GM21528 (cell line): ENCODE data around the gene ATP6V1G3.
"Not testable (repeated sequence)": the region's sequence is repeated elsewhere in the genome, so short reads cannot be mapped to it uniquely, and the experiment has no call there.

Source experiments
- ATAC-seq: cut with Tn5 transposase; IDR thresholded peaks from one replicate; pipeline ENCODE4 v1.9.1; 2021; ENCODE audit warnings: mild to moderate bottlenecking, moderate library complexity; ENCODE audit not compliant: unreplicated experiment, low FRiP score

ATP6V1G3 gene

GRCh38 chr1:198543670-198544260, 3.3 kb upstream of the ATP6V1G3 start:
- ATAC-seq = peak; percentile 78

- ATAC-seq = no peak
Measured at GRCh38 chr1:198542632-198543031, 2.2 kb upstream of the ATP6V1G3 start.

- ATAC-seq = no peak
Measured at GRCh38 chr1:198541737-198542136, 1.3 kb upstream of the ATP6V1G3 start.

- ATAC-seq = no peak
Measured at GRCh38 chr1:198538579-198539364, 1.7 kb downstream of the ATP6V1G3 start.

GRCh38 chr1:198535631-198536030, 4.8 kb downstream of the ATP6V1G3 start:
- ATAC-seq = no peak

GRCh38 chr1:198534548-198535418, 5.7 kb downstream of the ATP6V1G3 start:
- ATAC-seq = no peak

- ATAC-seq = no peak
Measured at GRCh38 chr1:198531891-198532290, 8.6 kb downstream of the ATP6V1G3 start.

GRCh38 chr1:198530953-198531352, 9.5 kb downstream of the ATP6V1G3 start:
- no peak for ATAC-seq

GRCh38 chr1:198529414-198529813, 11.1 kb downstream of the ATP6V1G3 start:
- no peak for ATAC-seq

- ATAC-seq = no peak
Measured at GRCh38 chr1:198528364-198528763, 12.1 kb downstream of the ATP6V1G3 start.

GRCh38 chr1:198524556-198524955, 15.9 kb downstream of the ATP6V1G3 start:
- no peak for ATAC-seq

- ATAC-seq = not testable (repeated sequence)
Measured at GRCh38 chr1:198524127-198524526, 16.4 kb downstream of the ATP6V1G3 start.

- no peak for ATAC-seq
Measured at GRCh38 chr1:198523182-198523950, 17.1 kb downstream of the ATP6V1G3 start.

GRCh38 chr1:198520524-198521254, 19.8 kb downstream of the ATP6V1G3 start:
- peak; percentile 97 for ATAC-seq

- ATAC-seq = peak; percentile 15
Measured at GRCh38 chr1:198519639-198520501, 20.6 kb downstream of the ATP6V1G3 start.

- no peak for ATAC-seq
Measured at GRCh38 chr1:198517623-198518199, 22.8 kb downstream of the ATP6V1G3 start.

GRCh38 chr1:198500096-198500495, 40.4 kb downstream of the ATP6V1G3 start:
- ATAC-seq = no peak

GRCh38 chr1:198499588-198499987, 40.9 kb downstream of the ATP6V1G3 start:
- ATAC-seq = no peak
